ENCODE data around the gene CREB5. TPM values are rescaled to one million over a fixed set of nuclear protein-coding genes. Genes with fewer than 3 reads are reported as not detected.

Gene CREB5
- total and polyA plus RNA-seq, 2 of the 13 experiments (the other 11 are each of a cell fraction or from before 2014, with no cell fraction given): 0.38 to 0.71 TPM

- TF ChIP-seq ZNF274 (CRISPR knock-in tag; IDR thresholded peaks at IDR 0.05): no peak
- TF ChIP-seq HOXD1 (CRISPR knock-in tag; IDR thresholded peaks at IDR 0.05): no peak
- TF ChIP-seq, protein P1, sequence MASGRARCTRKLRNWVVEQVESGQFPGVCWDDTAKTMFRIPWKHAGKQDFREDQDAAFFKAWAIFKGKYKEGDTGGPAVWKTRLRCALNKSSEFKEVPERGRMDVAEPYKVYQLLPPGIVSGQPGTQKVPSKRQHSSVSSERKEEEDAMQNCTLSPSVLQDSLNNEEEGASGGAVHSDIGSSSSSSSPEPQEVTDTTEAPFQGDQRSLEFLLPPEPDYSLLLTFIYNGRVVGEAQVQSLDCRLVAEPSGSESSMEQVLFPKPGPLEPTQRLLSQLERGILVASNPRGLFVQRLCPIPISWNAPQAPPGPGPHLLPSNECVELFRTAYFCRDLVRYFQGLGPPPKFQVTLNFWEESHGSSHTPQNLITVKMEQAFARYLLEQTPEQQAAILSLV (CRISPR knock-in tag; IDR thresholded peaks at IDR 0.05; ENCODE audit: borderline replicate concordance): no peak
- no peak for TF ChIP-seq CREBL2 (CRISPR knock-in tag; IDR thresholded peaks at IDR 0.05; ENCODE audit: borderline replicate concordance)
- no peak for TF ChIP-seq TFDP1 (CRISPR knock-in tag; IDR thresholded peaks at IDR 0.05; ENCODE audit: borderline replicate concordance)
- no peak for TF ChIP-seq CBFB (CRISPR knock-in tag; IDR thresholded peaks at IDR 0.05)
- TF ChIP-seq, protein P2, sequence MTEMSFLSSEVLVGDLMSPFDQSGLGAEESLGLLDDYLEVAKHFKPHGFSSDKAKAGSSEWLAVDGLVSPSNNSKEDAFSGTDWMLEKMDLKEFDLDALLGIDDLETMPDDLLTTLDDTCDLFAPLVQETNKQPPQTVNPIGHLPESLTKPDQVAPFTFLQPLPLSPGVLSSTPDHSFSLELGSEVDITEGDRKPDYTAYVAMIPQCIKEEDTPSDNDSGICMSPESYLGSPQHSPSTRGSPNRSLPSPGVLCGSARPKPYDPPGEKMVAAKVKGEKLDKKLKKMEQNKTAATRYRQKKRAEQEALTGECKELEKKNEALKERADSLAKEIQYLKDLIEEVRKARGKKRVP (CRISPR knock-in tag; IDR thresholded peaks at IDR 0.05): no peak
- no peak for TF ChIP-seq TCF12 (IDR thresholded peaks at IDR 0.05)
- TF ChIP-seq TCF12 (CRISPR knock-in tag; IDR thresholded peaks at IDR 0.05): no peak
- no peak for TF ChIP-seq ZBTB25 (CRISPR knock-in tag; IDR thresholded peaks at IDR 0.05)
- no peak for TF ChIP-seq POLR2G (IDR thresholded peaks at IDR 0.05; ENCODE audit: low read depth, low read length)
- TF ChIP-seq, protein P3, sequence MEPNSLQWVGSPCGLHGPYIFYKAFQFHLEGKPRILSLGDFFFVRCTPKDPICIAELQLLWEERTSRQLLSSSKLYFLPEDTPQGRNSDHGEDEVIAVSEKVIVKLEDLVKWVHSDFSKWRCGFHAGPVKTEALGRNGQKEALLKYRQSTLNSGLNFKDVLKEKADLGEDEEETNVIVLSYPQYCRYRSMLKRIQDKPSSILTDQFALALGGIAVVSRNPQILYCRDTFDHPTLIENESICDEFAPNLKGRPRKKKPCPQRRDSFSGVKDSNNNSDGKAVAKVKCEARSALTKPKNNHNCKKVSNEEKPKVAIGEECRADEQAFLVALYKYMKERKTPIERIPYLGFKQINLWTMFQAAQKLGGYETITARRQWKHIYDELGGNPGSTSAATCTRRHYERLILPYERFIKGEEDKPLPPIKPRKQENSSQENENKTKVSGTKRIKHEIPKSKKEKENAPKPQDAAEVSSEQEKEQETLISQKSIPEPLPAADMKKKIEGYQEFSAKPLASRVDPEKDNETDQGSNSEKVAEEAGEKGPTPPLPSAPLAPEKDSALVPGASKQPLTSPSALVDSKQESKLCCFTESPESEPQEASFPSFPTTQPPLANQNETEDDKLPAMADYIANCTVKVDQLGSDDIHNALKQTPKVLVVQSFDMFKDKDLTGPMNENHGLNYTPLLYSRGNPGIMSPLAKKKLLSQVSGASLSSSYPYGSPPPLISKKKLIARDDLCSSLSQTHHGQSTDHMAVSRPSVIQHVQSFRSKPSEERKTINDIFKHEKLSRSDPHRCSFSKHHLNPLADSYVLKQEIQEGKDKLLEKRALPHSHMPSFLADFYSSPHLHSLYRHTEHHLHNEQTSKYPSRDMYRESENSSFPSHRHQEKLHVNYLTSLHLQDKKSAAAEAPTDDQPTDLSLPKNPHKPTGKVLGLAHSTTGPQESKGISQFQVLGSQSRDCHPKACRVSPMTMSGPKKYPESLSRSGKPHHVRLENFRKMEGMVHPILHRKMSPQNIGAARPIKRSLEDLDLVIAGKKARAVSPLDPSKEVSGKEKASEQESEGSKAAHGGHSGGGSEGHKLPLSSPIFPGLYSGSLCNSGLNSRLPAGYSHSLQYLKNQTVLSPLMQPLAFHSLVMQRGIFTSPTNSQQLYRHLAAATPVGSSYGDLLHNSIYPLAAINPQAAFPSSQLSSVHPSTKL (CRISPR knock-in tag; IDR thresholded peaks at IDR 0.05): no peak
- TF ChIP-seq EZH2 (conservative IDR thresholded peaks at IDR 0.05; ENCODE audit: low read depth, low read length): no peak
- no peak for TF ChIP-seq FOXC1 (CRISPR knock-in tag; IDR thresholded peaks at IDR 0.05; ENCODE audit: borderline replicate concordance)
- no peak for TF ChIP-seq SIX4 (CRISPR knock-in tag; IDR thresholded peaks at IDR 0.05)
- no peak for TF ChIP-seq KDM3A (CRISPR knock-in tag; IDR thresholded peaks at IDR 0.05; ENCODE audit: low read depth)
- Histone ChIP-seq H3K79me2 (ENCODE audit: insufficient read depth, low read length) (no peaks in the 10 kb centered on the region), H3K4me2 (ENCODE audit: low read depth, low read length) (no peak overlapping the region), H4K20me1 (ENCODE audit: insufficient read depth, low read length) (no peaks in the 10 kb centered on the region), H3K4me3 (replicated peaks in 1 of 3; ENCODE audit: insufficient read depth in 1 of 3, low read depth in 2 of 3, low read length in 3 of 3) (no peak overlapping the region), H3K27me3 (ENCODE audit: control insufficient read depth in 1 of 2, insufficient read depth in 2 of 2, low read length in 2 of 2) (peaks cover 0 to 10% of the 10 kb centered on the region in 2 experiments; a peak in 3 of 5 replicates), H3K27ac (ENCODE audit: extremely low read length, insufficient read depth, low read length) (no peak overlapping the region), H3K36me3 (replicated peaks in 1 of 2; ENCODE audit: control insufficient read depth in 1 of 2, insufficient read depth in 2 of 2, low read length in 2 of 2) (no peaks in the 10 kb centered on the region), H3K9me3 (ENCODE audit: low read length) (no peaks in the 10 kb centered on the region), H3K4me1 (ENCODE audit: insufficient read depth, low read length) (no peaks in the 10 kb centered on the region), H3K9ac (ENCODE audit: insufficient read depth, low read depth, low read length) (no peak overlapping the region), H2AFZ (ENCODE audit: low read length) (no peak overlapping the region)
- CTCF ChIA-PET (ENCODE audit: low intra/inter-chr PET ratio, low total read pairs): no interaction called here
- in situ Hi-C loops (cut with HindIII; ENCODE audit: extremely low pct_ligation_motif_present, low pct_unique_long_range_greater_than_20kb): no loop called here
- intact Hi-C loops (cut with micrococcal nuclease; ENCODE audit: unreplicated experiment): no loop called here
- ATAC-seq: no peak
- DNase-seq (ENCODE audit: low spot score): no peak
- whole genome bisulfite sequencing (ENCODE audit: low lambda C conversion rate): 2% methylated on average over 4 of the region's 4 CpGs
- POLR2A ChIA-PET: no interaction called here
- BruUV-seq (replicated peaks): no TSS peak
- no peak for FAIRE-seq
Measured at GRCh38 chr7:28474640-28475039, 62.3 kb downstream of the CREB5 start.
